ENCODE results near the gene VEPH1.
"Not testable (repeated sequence)": the region's sequence is repeated elsewhere in the genome, so short reads cannot be mapped to it uniquely, and the experiment has no call there.

Gene VEPH1

GRCh38 chr3:157336252-157337009 is 166.8 kb downstream of the VEPH1 start:
- DNase-seq, result no peak

- no peak for DNase-seq
Measured at GRCh38 chr3:157335233-157336076, 167.8 kb downstream of the VEPH1 start.

- DNase-seq, result no peak
Measured at GRCh38 chr3:157333551-157333991, 169.6 kb downstream of the VEPH1 start.

- no peak for DNase-seq
Measured at GRCh38 chr3:157330206-157330605, 173.0 kb downstream of the VEPH1 start.

GRCh38 chr3:157329551-157329950 is 173.7 kb downstream of the VEPH1 start:
- DNase-seq, result no peak

- DNase-seq, result no peak
Measured at GRCh38 chr3:157327837-157328236, 175.4 kb downstream of the VEPH1 start.

GRCh38 chr3:157327018-157327417 is 176.2 kb downstream of the VEPH1 start:
- DNase-seq, result no peak

- not testable (repeated sequence) for DNase-seq
Measured at GRCh38 chr3:157324869-157325268, 178.3 kb downstream of the VEPH1 start.

GRCh38 chr3:157323360-157323759 is 179.9 kb downstream of the VEPH1 start:
- no peak for DNase-seq

- no peak for DNase-seq
Measured at GRCh38 chr3:157319672-157320071, 183.5 kb downstream of the VEPH1 start.

- no peak for DNase-seq
Measured at GRCh38 chr3:157318639-157319288, 184.5 kb downstream of the VEPH1 start.

- DNase-seq, result no peak
Measured at GRCh38 chr3:157317895-157318294, 185.3 kb downstream of the VEPH1 start.

GRCh38 chr3:157313186-157313585 is 190.0 kb downstream of the VEPH1 start:
- DNase-seq, result no peak

GRCh38 chr3:157312376-157312745 is 190.9 kb downstream of the VEPH1 start:
- DNase-seq, result no peak

GRCh38 chr3:157311633-157312375 is 191.4 kb downstream of the VEPH1 start:
- DNase-seq, result no peak

- DNase-seq, result no peak
Measured at GRCh38 chr3:157310329-157311052, 192.7 kb downstream of the VEPH1 start.

- no peak for DNase-seq
Measured at GRCh38 chr3:157306502-157306901, 196.7 kb downstream of the VEPH1 start.

- no peak for DNase-seq
Measured at GRCh38 chr3:157305392-157305791, 197.8 kb downstream of the VEPH1 start.

- DNase-seq, result no peak
Measured at GRCh38 chr3:157301755-157302154, 201.5 kb downstream of the VEPH1 start.

GRCh38 chr3:157300981-157301663 is 202.1 kb downstream of the VEPH1 start:
- DNase-seq, result no peak

GRCh38 chr3:157300094-157300493 is 203.1 kb downstream of the VEPH1 start:
- DNase-seq, result no peak

All from activated naive CD4-positive, alpha-beta T cell treated with anti-CD3 and anti-CD28 coated beads, Interleukin-2, amount 50 U/mL, for 16 hours (primary cell).